ENCODE measurements around the gene STRA6.

Gene STRA6

DNA sequence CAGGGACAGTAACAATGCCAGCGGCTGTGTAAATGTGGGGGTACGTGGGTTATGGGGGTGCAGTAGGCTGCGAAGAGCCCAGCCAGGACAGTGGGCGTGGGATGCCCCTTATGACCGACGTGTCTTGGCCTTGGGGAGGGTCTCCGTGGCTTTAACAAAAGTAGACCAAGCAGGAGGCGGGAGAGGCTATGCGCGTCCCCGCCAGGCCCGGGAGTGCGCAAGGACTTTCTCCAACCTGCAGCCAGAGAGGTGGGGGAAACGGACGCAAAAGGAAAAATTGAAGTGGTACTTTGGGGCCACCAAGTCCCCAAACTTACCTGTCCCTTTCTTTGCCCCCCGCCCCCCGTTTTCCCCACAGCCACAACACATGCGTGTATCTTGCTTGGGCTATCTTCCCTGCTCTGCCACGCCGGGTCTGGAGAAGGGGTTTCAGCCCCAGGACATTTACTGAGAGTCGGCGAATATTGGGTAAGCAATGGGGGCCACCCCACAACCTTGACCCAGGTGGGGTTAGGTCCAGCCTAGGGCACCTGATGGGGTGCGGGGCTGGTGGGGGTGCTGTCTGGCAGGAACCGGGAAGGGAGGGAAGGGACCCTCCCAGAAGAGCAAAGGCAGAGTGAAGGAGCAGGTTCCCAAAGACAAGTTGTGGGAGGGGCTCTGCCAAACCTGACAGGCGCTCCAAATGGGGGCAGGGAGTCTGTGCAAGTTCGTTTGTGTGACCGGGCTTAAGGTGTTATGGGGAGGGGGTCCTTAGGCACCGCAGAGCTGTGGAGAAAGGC is 71.5 kb downstream of the STRA6 start:
- no peak for DNase-seq

DNA sequence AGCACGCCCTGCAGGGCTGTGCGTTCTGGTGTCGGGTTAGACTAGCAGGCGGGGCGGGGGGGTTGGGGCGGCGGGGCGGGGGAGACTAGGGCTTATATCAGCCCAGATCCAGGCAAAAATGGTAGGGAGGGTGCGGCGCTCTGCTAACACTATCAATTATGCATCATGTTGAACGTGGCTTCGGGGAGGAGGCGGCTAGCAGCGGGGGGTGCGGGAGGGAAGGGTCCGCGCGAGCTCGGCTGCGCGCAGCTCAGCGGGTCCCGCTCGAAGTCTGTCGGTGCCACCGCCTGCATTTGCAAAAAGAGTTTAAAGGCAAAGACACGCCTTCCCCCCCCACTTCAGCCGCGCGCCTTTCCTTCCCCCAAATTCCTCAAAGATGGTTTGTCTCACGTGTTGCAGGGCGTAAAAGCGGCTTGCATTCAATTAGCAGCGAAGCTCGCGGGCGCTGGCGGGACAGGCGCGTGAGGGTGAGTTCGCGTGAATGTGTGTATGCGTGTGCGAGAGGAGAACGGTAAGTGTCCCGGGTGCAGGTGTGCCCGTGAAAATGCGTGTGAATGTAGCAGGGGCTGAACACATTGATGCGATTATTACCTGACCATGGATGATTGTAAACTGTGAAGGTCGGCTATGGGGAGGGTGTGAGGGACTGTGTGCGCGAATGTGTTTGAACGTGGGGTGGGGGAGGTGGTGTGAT is 72.3 kb downstream of the STRA6 start, which contains the start of gene ISLR2:
Gene ISLR2 (plus strand): TSS at position 432 of the 694 bp plus-strand sequence. CDS start 2,169 bp downstream, outside the sequence.
- DNase-seq, result no peak

DNA sequence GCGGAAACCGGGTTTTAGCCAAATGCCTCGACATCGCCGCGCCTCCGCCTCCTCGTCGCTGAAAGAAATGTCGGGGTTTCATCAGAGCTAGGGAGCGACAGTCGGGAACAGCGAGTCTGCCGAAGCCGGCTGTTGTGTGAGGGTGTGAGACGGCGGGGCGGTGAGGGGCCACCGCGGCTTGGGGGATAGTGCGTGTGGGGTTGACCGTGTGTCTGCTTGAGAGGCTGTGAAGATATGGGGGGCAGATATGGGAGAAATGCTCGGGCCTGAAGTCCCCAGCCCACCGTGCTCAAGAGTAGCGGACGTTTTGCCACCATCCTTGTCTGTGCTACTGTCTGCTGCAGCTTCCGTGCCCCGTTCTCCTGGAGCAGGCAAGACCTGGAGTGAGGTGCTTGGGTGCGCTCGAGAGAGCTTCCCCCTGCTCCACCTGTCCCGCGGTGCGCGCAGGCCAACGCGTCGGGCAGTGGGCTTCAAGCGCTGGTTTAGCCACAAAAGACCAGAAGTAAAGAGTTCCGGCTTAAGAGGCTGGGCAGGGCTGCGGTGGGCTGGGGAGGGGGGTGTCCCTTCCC is 72.9 kb downstream of the STRA6 start:
- DNase-seq, result no peak

Data from fibroblast of skin of right quadriceps (primary cell).